HepG2 (cell line): ENCODE data around the gene CCNA2. TPM values are rescaled to one million over a fixed set of nuclear protein-coding genes. Genes with fewer than 3 reads are reported as not detected.

Experiments
- DRAP1 ChIP-seq: IDR thresholded peaks from 2 replicates; pipeline ENCODE4 v1.6.1; 2016; ENCODE audit warnings: missing genetic modification reagents, missing compliant biosample characterization
- HNRNPH1 ChIP-seq: fragments of 200-400 bp; formaldehyde crosslinking; optimal IDR thresholded peaks from 2 replicates; pipeline ENCODE3; 2017; ENCODE audit warnings: mild to moderate bottlenecking, low read depth, low read length
- HOXA7 ChIP-seq: sonication (generic); formaldehyde crosslinking; IDR thresholded peaks from 2 replicates; pipeline ENCODE4 v1.8.1; 2022; ENCODE audit warnings: mild to moderate bottlenecking, missing genetic modification reagents, moderate library complexity
- IRF9 ChIP-seq: sonication (generic); formaldehyde crosslinking; IDR thresholded peaks from 2 replicates; pipeline ENCODE4 v1.8.0; 2022; ENCODE audit warnings: missing genetic modification reagents, mild to moderate bottlenecking, borderline replicate concordance
- MIXL1 ChIP-seq: IDR thresholded peaks from 2 replicates; pipeline ENCODE4 v1.6.1; 2016
- MYNN ChIP-seq: sonication (generic); formaldehyde crosslinking; IDR thresholded peaks from 2 replicates; pipeline ENCODE4 v1.4.0; 2020; ENCODE audit warnings: mild to moderate bottlenecking, low read depth, missing genetic modification reagents
- PRPF4 ChIP-seq: fragments of 200-400 bp; formaldehyde crosslinking; IDR thresholded peaks from 2 replicates; pipeline ENCODE4 v1.6.1; 2016; ENCODE audit warnings: low read length, low read depth; ENCODE audit not compliant: poor library complexity, severe bottlenecking
- RARG ChIP-seq: sonication (generic); formaldehyde crosslinking; IDR thresholded peaks from 2 replicates; pipeline ENCODE4 v1.4.0; 2020; ENCODE audit warnings: low read depth, mild to moderate bottlenecking, missing genetic modification reagents
- SNAPC5 ChIP-seq: sonication (generic); formaldehyde crosslinking; IDR thresholded peaks from 2 replicates; pipeline ENCODE4 v1.8.1; 2023; ENCODE audit warnings: mild to moderate bottlenecking, missing genetic modification reagents, borderline replicate concordance
- ZBTB4 ChIP-seq: sonication (generic); formaldehyde crosslinking; IDR thresholded peaks from 2 replicates; pipeline ENCODE4 v1.4.0; 2020; ENCODE audit warnings: missing genetic modification reagents, mild to moderate bottlenecking, borderline replicate concordance
- ZBTB8A ChIP-seq: sonication (generic); formaldehyde crosslinking; IDR thresholded peaks from 2 replicates; pipeline ENCODE4 v1.4.0; 2020; ENCODE audit warnings: mild to moderate bottlenecking, low read depth, missing genetic modification reagents, borderline replicate concordance
- ZNF142 ChIP-seq: sonication (generic); formaldehyde crosslinking; IDR thresholded peaks from 2 replicates; pipeline ENCODE4 v1.4.0; 2020; ENCODE audit warnings: missing genetic modification reagents
- ZNF567 ChIP-seq: sonication (generic); formaldehyde crosslinking; IDR thresholded peaks from 2 replicates; pipeline ENCODE4 v1.8.1; 2023; ENCODE audit warnings: mild to moderate bottlenecking, missing genetic modification reagents, borderline replicate concordance
- ZNF576 ChIP-seq: sonication (generic); formaldehyde crosslinking; IDR thresholded peaks from 2 replicates; pipeline ENCODE4 v1.4.0; 2020; ENCODE audit warnings: mild to moderate bottlenecking, missing genetic modification reagents
- ZNF644 ChIP-seq: IDR thresholded peaks from 2 replicates; pipeline ENCODE4 v1.6.1; 2016; ENCODE audit warnings: low read depth
- ZNF713 ChIP-seq: sonication (generic); formaldehyde crosslinking; IDR thresholded peaks from 2 replicates; pipeline ENCODE4 v1.4.0; 2020; ENCODE audit warnings: mild to moderate bottlenecking, missing genetic modification reagents
- ZNF761 ChIP-seq: sonication (generic); formaldehyde crosslinking; conservative IDR thresholded peaks from 2 replicates; pipeline ENCODE4 v1.4.0; 2020; ENCODE audit warnings: mild to moderate bottlenecking, missing genetic modification reagents
- polyA plus RNA-seq, 8 experiments: library from polyadenylated mRNA; depleted of rRNA in 3 of 8; stranded (reverse) in 7 of 8; unstranded in 1 of 8; fragments of >200 nt; fragmentation: Illumina TruSeq in 4 of 8; extraction: Trizol in 4 of 8; gene quantifications; 2 replicates each; pipeline versions ENCODE4 v1.2.1 to v1.2.3, GENCODE V29; 2011 to 2016; ENCODE audit warnings: low read depth in 4 of 8, missing spikeins in 1 of 8, mixed read lengths in 1 of 8; ENCODE audit not compliant: insufficient read depth in 1 of 8
- total RNA-seq, 5 experiments: library from RNA; depleted of rRNA; stranded (reverse); fragments of >200 nt; fragmentation: Illumina TruSeq; extraction: Trizol; gene quantifications; 2 replicates each; pipeline ENCODE4 v1.2.3, GENCODE V29; 2016; ENCODE audit warnings: low read depth in 1 of 5

Gene CCNA2
- total and polyA plus RNA-seq, 2 of the 13 experiments (the other 11 are each of a cell fraction or from before 2014, with no cell fraction given), result 31.3 to 105 TPM

- no peak for TF ChIP-seq MYNN (CRISPR knock-in tag)
- no peak for TF ChIP-seq ZNF567
- no peak for TF ChIP-seq ZNF576
- peak; percentile 68; the same call in 1 of the 2 replicates for TF ChIP-seq ZNF713
- TF ChIP-seq HOXA7, result no peak
- no peak for TF ChIP-seq ZBTB4 (CRISPR knock-in tag)
- TF ChIP-seq ZBTB8A (CRISPR knock-in tag), result no peak
- TF ChIP-seq PRPF4, result no peak
- TF ChIP-seq RARG, result no peak
- peak; percentile 69; the same call in 1 of the 2 replicates for TF ChIP-seq IRF9
- TF ChIP-seq DRAP1 (CRISPR knock-in tag), result peak; percentile 75
- no peak for TF ChIP-seq HNRNPH1
- TF ChIP-seq SNAPC5 (CRISPR knock-in tag), result no peak
- no peak for TF ChIP-seq ZNF761 (CRISPR knock-in tag)
- no peak; the same call in 1 of the 2 replicates for TF ChIP-seq ZNF142 (CRISPR knock-in tag)
- no peak for TF ChIP-seq MIXL1 (CRISPR knock-in tag)
- no peak for TF ChIP-seq ZNF644
Observed at GRCh38 chr4:121869841-121870822, 46.4 kb upstream of the CCNA2 start, which contains the start of gene BBS7 (continued).
